ENCODE data around the gene GRP.

The GRP gene

DNA sequence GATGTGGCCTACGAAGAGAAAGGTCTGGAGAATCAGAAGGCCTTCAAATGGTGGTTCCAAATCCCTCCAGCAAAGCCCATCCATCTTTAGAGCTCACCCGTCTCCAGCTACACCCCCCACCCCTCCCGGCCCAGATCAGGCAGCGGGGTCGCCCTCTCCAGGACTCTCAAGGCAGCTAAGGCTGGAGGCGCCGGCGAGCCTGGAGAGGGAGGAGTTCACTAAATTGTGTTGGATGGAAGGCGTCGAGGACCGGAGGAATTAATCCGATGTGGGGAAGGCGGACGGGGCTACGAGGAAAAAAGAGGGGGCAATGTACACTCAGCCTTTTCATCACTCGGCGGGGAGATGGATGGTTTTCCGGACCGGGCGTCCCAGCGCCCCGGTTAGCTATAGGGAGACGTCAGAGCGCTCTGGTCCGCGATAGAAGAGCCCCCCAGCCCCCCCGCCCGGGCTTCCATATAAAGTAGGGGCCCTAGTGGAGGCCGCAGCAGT is at the start of gene GRP:
Gene GRP (plus strand): TSS at position 487 of the 492 bp plus-strand sequence. CDS start 108 bp downstream, outside the sequence.
- FAIRE-seq = no peak

DNA sequence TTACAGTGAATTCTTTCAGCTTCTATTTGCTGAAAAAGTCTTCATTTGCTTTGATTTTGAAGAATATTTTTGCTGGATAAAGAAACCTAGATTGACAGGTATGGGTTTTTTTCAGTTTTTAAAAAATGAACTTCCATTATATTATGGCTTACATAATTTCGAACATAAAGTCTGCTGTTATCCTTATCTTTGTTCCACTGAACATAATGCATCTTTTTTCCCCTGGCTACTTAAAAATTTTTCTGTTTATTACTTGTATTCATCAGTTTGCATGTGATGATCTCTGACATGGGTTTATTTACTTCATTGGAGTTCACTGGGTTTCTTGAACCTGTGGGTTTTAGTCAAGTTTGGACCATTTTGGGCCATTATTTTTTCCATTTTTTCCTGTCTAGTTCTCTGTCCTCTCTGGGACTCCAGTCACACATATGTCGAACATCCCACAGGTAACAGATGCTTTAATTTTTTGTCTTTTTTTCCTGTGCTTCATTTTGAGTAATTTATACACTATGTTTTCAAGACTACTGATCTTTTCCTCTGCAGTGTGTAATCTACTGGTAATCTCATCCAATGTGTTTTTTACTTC is 47.2 kb upstream of the GRP start:
- FAIRE-seq = no peak

DNA sequence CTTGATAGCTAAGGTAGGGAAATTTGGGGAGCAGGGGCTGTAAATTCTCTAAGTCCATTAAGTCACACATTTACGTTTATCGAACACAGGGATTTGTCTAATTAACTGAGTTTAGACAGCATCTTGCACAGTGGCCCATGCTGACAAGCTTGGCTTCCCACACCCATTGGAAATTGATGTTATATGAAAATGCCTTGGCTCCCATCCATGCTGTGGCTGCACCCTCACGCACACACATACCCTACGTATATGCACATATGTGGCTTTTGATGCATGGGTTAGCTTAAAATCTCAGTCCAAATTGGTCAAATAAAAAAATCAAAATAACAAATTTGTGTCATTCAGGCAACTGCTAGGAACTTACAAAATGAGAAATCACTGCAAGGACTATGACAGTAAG is 42.5 kb upstream of the GRP start:
- FAIRE-seq = no peak

DNA sequence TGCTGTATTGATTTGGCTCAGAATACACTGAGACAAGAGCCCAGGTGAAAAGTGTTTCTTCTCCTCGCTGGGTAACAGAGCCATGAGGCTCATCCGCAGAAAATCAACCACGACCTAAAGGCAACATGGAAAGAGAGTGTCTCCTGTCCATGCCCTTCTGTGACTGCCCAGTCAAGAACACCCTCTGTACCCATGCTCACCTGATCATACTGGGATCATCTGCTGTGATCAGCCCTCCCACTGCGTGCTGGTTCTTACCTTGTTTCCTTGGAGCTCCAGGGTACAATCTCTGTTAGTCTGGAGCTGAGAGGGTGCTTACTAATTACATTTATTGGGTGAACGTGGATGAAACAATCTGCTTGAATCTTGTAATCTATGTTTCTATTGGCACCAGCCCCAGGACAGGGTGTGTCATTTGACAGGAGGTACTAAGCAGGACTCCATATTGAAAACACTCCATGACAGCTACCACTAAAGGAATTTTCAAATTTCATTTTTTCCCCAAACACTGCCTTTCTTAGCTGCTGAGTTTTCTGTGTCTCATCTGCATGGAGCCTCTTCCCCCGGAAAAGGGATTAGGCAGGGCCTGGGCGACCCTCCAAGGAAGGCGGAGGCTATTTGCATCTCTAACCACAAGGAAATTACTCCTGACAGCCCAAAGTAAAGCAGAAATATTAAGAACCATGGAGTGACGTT is 39.7 kb upstream of the GRP start:
- no peak for FAIRE-seq

DNA sequence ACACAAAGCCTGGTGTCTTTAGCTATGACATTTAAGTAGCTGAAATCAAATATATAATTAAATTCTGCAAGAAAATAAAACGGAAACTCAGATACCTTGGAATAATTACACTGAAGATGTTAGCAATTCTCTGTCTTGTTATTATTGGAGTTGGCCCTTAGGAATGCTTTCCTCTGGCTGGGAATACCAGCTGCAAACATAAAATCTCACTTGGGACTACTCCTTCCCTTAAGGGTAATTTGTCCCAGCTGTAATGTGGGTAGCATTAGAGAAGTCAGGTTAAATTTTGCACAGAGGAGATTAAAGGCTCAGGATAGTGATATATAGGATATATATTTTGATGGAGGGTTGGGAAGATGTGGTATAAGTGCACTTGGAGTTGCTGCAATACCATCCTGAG is 37.3 kb upstream of the GRP start:
- FAIRE-seq = no peak

DNA sequence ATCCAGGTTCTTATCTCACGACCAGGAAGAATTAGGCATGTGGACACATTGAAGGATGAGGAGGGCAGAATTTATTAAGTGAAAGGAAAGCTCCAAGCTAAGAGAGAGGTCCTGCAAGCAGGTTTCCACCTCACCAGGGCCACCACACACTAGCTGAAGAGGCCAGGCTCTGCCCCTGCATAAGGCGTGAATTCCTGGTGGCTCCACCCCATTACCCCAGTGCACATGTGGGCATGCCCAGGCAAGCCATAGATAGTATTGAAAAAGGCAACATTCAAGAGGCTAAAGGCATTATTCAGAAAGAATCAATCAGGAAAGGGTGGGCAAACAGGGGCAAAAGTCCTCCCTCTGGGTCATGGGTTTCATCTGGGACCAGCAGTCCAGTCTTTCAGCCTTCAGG is 30.9 kb upstream of the GRP start:
- FAIRE-seq = no peak

DNA sequence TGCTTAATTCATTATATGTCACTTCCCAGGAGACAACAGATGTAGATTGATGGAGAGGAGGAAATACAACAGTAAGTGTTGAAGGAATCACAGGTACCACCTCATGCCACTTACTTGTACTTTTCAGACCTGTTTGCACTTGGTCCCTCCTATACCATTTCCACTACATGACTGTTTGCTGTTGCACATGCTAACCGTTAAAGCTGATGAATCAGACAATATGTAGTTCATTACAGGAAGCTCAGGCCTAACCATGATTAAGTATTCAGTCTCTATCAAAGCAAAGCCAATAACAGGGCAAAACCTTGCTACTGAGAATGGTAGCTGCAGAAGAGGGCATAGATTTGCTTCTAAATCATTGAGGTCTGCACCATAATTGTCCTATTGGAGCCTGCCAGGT is 30.2 kb upstream of the GRP start:
- FAIRE-seq = no peak

DNA sequence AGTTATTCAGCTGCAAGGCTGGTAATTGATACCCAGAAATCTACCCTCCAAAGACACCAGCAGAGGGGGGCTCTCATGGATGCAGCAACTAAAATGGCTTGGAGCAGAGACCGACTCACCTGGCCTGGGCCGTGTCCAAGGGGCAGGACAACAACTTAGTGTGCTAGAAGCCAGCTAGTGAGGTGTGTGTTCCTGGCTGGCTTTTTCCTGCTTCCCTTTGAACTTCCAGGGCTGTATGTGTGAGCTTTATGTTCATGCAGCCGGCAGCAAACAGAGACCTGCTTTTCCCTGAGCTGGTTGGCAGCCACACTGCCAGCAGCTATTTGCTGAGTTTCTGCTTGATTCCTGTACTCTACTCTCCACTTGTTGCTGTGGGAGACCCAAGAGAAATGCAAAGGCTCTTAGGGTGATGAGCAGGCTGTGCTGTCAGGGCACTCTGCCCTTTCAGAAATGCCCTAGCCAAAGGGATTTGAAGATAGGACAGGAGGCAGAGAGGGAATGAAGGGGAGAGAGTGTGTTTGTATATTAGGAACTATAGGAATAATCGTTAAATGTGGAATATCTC is 23.7 kb upstream of the GRP start:
- FAIRE-seq = no peak

DNA sequence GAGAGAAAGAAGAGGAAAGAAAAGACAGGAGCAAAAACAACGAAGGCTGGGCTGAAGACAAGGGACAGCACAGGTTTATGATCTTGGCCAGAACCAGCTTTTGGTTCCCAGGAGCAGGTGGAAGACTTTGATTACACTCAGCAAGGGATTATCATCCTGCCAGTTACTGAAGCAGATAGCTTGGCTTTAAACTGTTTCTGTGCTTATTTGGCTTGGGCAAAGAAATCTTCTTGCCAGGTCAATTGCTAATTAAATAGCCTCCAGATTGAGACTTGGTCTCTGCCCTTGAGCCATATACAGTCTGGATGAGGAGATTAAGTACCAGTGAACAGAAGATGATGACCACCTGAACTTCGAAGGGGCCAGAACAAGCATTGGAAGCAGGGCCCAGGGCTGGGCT is 22.3 kb upstream of the GRP start:
- FAIRE-seq = no peak

DNA sequence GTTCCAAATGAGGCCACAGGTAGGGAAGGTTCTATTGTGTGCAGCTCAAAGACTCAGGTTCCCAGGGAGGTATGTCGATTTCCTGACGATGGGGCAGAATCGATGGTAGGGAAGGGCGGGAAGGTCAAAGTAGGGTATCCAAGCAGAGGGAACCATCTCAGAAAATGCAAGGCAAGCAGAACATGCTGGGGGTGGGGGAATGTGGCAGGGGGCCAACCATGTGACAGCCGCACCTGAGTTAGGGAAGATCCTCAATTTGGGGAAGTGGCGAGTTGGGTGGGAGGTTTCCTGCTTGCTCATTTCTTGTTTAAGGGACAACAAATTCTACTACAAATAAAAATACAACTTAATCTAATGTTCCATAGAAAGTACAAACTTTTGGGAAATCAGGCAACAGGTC is 21.7 kb upstream of the GRP start:
- FAIRE-seq = no peak

DNA sequence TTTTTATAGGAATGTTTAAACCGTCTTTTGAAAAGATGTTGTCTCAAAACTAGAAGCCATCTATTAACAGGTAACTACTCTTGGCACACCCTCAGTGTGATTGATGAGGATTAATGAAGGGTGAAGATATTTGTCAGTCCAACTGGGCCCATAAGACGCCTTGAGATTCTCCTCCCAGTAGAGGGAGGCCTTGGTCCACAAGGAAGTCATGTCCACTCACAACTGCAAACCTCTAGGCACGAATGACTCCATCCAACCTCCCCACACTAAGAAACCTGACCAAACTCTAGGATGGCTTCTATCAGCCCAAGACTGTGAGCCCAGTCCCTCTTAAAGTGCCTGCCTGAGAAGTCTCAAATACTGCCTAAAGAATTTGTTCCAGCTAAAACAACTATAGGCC is 19.2 kb upstream of the GRP start:
- FAIRE-seq = no peak

DNA sequence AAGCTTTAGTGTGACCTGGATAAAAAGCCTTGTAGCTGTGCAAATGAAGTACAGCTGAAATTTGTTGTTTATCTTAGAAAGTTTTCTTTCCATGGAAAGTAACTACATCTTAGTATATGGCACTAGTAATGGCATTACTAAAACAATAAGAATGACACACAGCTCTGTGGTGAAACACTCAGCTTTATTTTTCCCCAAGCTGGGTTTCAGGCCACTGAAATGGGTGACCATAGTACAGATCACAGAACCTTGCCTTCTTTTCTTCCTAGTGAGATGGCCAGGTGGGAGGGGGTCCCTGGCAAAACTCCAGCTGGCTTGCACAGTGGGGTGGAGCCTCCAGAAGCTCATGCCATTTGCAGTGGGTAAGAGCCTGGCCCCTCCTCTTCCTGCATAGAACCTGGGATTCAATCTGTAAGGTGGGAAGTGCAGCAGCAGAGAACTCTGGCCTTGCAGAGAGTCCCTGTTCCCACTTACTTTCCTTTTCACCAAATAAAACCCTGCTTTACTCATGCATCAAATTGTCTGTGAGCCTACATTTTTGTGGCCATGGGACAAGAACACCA is 17.6 kb upstream of the GRP start:
- no peak for FAIRE-seq

DNA sequence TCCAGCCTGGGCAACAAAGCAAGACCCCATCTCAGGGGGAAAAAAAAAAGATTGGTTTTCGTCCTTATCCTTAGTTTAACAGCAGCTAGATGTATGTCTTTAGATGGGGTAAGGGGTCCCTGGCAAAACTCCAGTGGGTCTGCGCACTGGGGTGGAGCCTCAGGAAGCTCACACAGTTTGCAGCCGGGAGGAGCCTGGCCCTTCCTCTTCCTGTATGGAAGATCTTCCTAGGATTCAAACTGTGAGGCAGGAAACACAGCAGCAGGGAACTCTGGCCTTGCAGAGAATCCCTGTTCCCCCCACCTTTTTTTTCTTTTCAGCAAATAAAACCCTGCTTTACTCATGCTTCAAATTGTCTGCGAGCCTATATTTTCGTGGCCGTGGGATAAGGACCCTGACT is 12.5 kb upstream of the GRP start:
- FAIRE-seq = no peak

DNA sequence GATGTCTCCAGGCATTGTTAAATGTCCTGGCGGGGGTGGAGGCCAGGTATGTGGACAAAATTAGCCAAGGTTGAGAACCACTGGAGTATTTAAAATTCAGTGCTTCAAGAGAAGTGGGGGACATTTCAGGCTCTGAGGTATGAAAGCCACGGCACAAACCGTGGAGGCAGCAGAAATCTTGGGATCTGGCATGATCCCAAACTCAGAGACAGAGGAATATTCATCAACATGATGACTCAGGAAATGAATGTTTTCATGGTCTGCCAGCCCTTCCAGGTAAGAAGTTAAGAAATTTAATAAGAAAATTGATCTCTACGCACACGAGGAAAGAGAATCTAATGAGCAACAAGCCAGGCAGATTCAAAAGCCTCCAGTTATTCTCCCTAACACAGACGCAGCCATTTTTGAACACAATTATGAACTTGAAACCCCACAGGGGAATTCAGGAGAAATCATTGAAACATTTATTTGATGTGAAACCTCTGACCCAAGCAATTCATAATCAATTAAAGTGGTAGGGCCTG is 11.3 kb upstream of the GRP start:
- no peak for FAIRE-seq

DNA sequence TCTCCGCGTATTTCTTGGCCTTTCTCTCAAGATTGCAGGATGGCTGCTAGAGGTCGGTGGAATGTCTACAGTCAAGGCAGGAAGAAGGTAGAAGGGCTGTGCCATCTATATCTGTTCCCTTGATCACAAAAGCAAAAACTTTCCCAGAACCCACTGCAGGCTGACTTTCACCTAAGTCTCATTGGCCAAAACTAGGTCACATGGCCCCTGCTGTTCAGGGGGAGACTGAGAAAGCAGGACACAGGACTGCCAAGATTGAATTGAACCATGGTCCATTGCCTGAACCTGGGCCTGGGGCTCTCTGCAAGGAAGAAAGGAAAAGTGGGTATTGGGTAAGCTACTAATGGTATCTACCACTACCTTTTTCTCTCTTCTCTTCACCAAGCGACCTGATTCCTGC is 9.7 kb upstream of the GRP start:
- no peak for FAIRE-seq

DNA sequence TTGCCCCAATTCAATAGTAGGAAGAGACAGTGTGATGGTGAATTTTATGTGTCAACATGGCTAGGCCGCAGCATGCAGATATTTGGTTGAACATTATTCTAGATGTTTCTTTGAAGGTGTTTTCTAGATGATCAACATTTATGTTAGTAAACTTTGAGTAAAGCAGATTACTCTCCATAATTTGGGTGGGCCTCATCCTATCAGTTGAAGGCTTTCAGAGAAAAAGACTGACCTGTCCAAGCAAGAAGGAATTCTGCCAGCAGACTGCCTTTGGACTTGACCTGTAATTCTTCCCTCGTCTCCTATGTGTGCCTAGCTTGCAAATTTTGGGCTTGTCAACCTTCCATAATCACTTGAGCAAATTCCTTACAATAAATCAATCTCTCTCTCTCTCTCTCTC is 8.3 kb upstream of the GRP start:
- no peak for FAIRE-seq

DNA sequence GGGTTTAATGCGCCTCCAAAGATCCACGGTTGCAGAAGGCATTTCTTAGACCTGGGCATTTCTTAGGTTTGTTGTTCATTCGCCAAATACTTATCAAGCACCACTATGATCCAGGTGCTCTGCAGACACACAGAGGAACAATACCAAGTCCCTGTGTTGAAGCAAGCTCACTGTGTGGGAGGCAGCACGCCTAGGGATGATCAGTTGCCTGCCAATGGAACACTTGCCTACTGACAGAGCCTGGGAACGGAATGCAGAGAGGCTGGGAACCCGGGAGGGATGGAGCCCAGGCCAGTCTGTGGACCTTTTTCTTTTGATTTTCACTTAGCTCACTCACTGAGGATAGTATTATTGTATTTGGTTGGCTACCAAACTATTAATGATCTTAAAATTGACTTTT is 1.9 kb upstream of the GRP start:
- no peak for FAIRE-seq

DNA sequence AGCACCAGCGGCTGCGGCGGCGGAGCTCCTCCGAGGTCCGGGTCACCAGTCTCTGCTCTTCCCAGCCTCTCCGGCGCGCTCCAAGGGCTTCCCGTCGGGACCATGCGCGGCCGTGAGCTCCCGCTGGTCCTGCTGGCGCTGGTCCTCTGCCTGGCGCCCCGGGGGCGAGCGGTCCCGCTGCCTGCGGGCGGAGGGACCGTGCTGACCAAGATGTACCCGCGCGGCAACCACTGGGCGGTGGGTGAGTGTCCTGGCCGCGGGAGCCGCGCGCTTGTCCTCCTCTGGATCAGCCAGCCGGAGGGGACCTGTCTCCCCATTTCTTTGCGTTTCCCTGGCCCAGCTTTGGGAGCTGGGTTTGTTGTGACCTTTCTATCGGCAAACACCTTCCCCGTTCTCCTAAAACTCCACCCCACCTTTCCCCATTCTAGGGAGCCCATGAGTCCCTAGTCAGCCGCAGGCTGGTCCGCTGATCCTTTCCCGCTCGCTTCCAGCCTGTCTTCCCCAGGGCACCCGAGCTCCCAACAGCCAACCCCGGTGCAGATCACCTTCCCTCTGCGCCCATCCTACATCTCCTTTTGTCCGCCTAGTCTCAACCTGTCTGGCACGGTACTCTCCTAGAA is 316 bp downstream of the GRP start:
- no peak for FAIRE-seq

DNA sequence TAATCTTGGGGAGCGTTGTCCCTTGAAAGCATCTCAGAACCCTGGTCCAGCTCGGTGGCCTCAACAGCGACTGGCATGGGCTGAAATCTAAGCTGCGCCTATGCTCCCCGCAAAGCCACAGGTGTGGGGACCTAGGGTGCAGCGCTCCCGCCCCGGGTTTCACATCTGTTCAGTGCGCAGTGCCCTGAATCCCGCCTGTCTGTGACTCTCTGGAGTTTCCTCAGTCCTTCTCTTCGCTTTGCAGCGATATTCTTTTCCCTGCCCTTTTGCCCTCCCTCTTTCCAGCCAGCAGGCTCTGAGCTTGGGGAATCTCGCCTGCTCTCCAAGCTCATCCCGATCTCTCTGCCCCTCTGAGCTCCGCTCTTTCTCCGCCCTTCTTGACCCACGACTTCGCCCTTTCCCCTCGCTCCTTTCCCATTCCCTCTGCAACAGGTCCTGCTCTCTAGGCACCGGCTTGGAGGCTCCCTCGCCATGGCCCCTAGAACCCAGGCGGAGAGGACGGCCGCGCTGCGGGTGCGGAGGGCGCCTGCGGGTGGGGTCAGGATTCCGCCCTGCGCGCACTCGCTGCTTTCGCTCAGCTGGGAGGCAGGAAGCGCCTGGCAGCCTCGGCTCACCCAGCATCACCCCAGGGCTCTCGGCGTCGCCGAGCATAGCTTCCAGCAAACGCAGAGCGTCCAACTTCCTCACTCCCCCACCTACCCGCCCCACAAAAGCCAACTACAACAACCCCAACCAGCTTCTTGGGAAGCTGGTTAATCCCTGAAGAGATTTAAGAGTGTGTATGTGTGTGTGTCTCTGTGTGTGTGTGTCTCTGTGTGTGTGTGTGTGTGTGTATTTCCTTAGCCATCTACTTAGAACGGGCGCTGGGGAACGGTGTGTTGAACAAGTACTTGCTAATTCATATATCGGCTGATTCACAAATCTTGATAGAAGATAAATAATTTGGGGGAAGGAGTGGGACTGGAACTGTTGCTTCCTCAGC is 1.1 kb downstream of the GRP start:
- FAIRE-seq = no peak

DNA sequence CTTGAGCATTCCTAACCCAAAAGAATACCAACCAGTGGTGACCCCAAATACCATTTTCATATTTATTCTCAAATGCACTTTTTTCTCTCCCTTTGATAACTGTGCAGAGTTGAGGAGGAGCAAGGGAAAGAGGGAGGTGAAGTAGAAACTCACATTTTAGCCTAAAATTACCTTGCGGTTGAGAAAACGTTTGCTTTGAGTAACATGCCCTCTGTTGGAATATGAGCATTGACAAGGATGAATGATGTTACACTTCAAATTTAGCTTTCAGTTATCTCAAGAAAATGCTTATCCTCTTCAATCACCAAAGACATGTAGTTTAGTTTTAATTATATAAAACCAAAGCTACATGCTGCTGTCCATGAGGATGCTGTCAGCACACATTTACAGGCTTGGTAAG is 2.4 kb downstream of the GRP start:
- no peak for FAIRE-seq

DNA sequence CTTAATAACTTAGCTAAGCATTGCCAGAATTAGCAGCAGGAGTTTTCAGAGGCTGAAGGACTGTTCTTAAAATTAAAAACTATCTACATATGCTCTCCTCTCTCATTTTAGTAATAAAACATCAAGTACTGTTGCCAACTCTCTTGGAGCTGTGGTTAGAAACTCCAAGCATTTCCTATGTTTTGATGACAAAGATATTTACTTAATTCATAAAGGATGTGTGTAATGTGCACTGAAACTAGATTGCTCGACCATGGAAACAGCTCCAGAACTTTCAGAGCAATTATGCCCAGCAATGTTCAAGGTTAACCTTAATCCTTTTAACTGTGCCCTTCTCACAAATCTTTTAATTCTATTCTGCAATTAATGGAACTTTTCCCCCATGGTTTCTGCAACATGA is 8.4 kb downstream of the GRP start:
- no peak for FAIRE-seq

DNA sequence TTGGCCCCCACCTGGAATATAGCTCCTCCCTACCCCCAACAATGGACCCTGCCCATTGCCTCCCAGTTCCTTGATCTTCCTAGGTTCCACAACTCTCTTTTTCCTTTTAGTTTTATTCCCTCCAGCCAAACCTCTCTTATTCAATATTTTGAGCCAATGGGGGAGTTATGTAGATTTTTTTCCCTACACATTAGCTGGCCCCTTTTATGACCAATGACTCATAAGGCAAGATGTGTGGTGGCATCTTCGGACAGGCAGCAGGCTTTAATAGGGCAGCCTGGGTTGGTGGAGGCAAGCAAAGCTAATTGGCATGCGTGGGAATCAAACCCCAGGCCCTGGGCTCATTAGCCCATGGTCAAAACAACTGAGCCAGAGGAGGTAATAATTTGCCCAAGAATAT is 9.2 kb downstream of the GRP start:
- no peak for FAIRE-seq

Data from colon (tissue), 2 donors.